PC-3 (cell line): ENCODE data around the gene SLC25A21. TPM values are rescaled to one million over a fixed set of nuclear protein-coding genes. Genes with fewer than 3 reads are reported as not detected.

Experiments used
- ATAC-seq: fragments of 200-7000 bp; cut with Tn5 transposase; 2 replicates; pipeline ENCODE4 v1.9.1; 2020; ENCODE audit warnings: mild to moderate bottlenecking, moderate library complexity
- BruUV-seq: library from RNA; stranded (reverse); fragments of 400-500 nt; replicated peaks from 2 replicates; lab custom pipeline; 2021; lab: Mats Ljungman, UMichigan
- CTCF ChIA-PET: fragments of 300-600 bp; sonication (Branson Sonifier 250); formaldehyde crosslinking; loops from one replicate; lab custom pipeline; 2022; ENCODE audit warnings: antibody characterized with exemption; lab: Charles Lee
- POLR2A ChIA-PET: fragments of 300-600 bp; sonication (Branson Sonifier 250); formaldehyde crosslinking; loops from one replicate; lab custom pipeline; 2022; ENCODE audit warnings: antibody characterized with exemption; ENCODE audit not compliant: unreplicated experiment; lab: Charles Lee
- DNase-seq: peaks from one replicate; pipeline ENCODE4 v3.0.0-alpha.2; 2015
- H2AFZ ChIP-seq: fragments of 300-600 bp; sonication (generic); 2 replicates; pipeline ENCODE4 v1.6.0; 2016; ENCODE audit warnings: antibody characterized with exemption, low read length
- H3F3A ChIP-seq: fragments of 300-600 bp; sonication (generic); one replicate; pipeline ENCODE4 v1.6.0; 2017; ENCODE audit warnings: antibody characterized with exemption, low read length, control low read depth, mild to moderate bottlenecking; ENCODE audit not compliant: unreplicated experiment
- H3K27ac ChIP-seq: fragments of 300-600 bp; sonication (generic); 2 replicates; pipeline ENCODE4 v1.5.1; 2016; ENCODE audit warnings: mild to moderate bottlenecking, low read length
- H3K27me3 ChIP-seq: fragments of 300-600 bp; sonication (generic); 2 replicates; pipeline ENCODE4 v1.6.1; 2016; ENCODE audit warnings: low read length, mixed read lengths
- H3K36me3 ChIP-seq: fragments of 300-600 bp; sonication (generic); 2 replicates; pipeline ENCODE4 v1.6.1; 2016; ENCODE audit warnings: low read depth, mixed run types, low read length, mixed read lengths
- H3K4me1 ChIP-seq: fragments of 300-600 bp; sonication (generic); 2 replicates; pipeline ENCODE4 v1.5.1; 2016; ENCODE audit warnings: low read length; ENCODE audit not compliant: insufficient read depth
- H3K4me2 ChIP-seq: fragments of 300-600 bp; sonication (generic); 2 replicates; pipeline ENCODE4 v1.6.0; 2016; ENCODE audit warnings: low read length
- H3K4me3 ChIP-seq: fragments of 300-600 bp; sonication (generic); 2 replicates; pipeline ENCODE4 v1.5.1; 2016; ENCODE audit warnings: mild to moderate bottlenecking, low read length, mixed read lengths
- H3K79me2 ChIP-seq: fragments of 300-600 bp; sonication (generic); 2 replicates; pipeline ENCODE4 v1.6.1; 2017; ENCODE audit warnings: low read length, mixed read lengths
- H3K9ac ChIP-seq: fragments of 300-600 bp; sonication (generic); 2 replicates; pipeline ENCODE4 v1.6.0; 2016; ENCODE audit warnings: mild to moderate bottlenecking, low read length
- H3K9me2 ChIP-seq: fragments of 300-600 bp; sonication (generic); replicated peaks from 2 replicates; pipeline ENCODE4 v1.6.1; 2016; ENCODE audit warnings: mixed run types, low read length, mixed read lengths
- H3K9me3 ChIP-seq: fragments of 300-600 bp; sonication (generic); 2 replicates; pipeline ENCODE4 v1.6.1; 2016; ENCODE audit warnings: low read length, mixed read lengths
- H4K20me1 ChIP-seq: fragments of 300-600 bp; sonication (generic); 2 replicates; pipeline ENCODE4 v1.6.1; 2016; ENCODE audit warnings: low read length, mixed read lengths
- EZH2 ChIP-seq: fragments of 300-600 bp; sonication (generic); IDR thresholded peaks from one replicate; pipeline ENCODE4 v1.6.1; 2017; ENCODE audit warnings: antibody characterized with exemption, mild to moderate bottlenecking, low read length; ENCODE audit not compliant: unreplicated experiment
- EZH2phosphoT487 ChIP-seq: fragments of 300-600 bp; sonication (generic); IDR thresholded peaks from 2 replicates; pipeline ENCODE4 v1.6.1; 2018; ENCODE audit warnings: mild to moderate bottlenecking, antibody characterized with exemption, low read length, borderline replicate concordance
- intact Hi-C: fragments of 100-400 bp; cut with micrococcal nuclease; formaldehyde crosslinking; loops from 2 replicates; pipeline ENCODE4 v1.9.0; 2023
- total RNA-seq: library from RNA; depleted of rRNA; stranded (reverse); fragments of >200 nt; gene quantifications from 2 replicates; pipeline ENCODE4 v1.2.3, GENCODE V29; 2014
- TF ChIP-seq, protein P1 (sequence below): fragments of 300-600 bp; sonication (generic); conservative IDR thresholded peaks from 2 replicates; pipeline ENCODE4 v1.5.1; 2017; ENCODE audit warnings: antibody characterized with exemption, low read depth, mild to moderate bottlenecking, low read length

The SLC25A21 gene
- total RNA-seq, 1 experiment from 2014 or later: 0.87 TPM

DNA sequence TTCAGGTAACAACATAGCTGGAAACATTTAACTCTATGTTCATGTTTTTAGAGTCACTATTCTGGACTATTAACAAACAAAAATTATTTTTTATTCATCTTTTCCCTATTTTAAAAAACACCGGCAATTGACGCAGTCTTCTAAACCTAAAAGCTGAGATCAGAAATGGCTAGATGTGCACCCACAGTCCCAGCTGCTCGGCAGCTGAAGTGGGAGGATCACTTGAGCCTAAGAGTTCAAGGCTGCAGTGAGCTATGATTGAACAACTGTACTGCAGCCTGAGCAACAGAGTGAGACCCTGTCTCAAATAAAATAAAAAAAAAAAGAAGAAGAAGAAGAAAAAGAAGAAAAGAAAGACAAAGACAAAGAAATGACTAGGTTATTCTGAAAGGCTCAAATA is 446.3 kb downstream of the SLC25A21 start:
- H3K79me2 ChIP-seq: no peaks in the 10 kb centered on the region

DNA sequence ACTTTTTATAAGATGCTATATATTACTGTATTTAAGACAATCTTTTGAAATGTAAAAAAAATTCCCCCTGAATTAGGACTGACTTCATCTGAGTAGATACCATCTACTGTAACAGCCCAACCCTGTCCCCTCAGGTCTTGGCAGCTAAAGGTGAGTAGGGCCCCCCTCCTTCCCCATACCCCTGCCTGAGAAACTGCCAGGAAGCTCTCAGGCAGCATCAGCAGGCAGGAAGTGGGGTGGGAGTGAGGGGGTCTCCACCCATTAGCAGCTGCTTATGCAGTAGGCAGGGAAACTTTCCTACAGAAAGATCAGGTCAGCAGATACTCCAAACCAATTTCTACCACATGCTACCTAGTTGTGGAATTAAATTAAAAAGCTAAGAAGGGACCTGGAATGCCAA is 448.2 kb downstream of the SLC25A21 start:
- H3K27me3 ChIP-seq: no peaks in the 10 kb centered on the region
- ChIA-PET CTCF (interaction anchor here (1.0 kb wide), 1 partner anchor 24 kb away, joined by 3 read pairs; no protein-coding TSS in a partner anchor), POLR2A (interaction anchor here (0.6 kb wide), 1 partner anchor 15 kb away, joined by 5 read pairs; no protein-coding TSS in a partner anchor)
- no TSS peak for BruUV-seq
- no peak overlapping the region for H3K27ac ChIP-seq
- H2AFZ ChIP-seq: no peak overlapping the region
- no peaks in the 10 kb centered on the region for H3K4me1 ChIP-seq
- no peaks in the 10 kb centered on the region for H3F3A ChIP-seq
- no peak overlapping the region for H3K9ac ChIP-seq
- intact Hi-C loops: no loop called here
- no peaks in the 10 kb centered on the region for H3K36me3 ChIP-seq
- no peaks in the 10 kb centered on the region for H4K20me1 ChIP-seq
- H3K9me3 ChIP-seq: no peaks in the 10 kb centered on the region
- DNase-seq (no peak), ATAC-seq (no peak)
- TF ChIP-seq EZH2phosphoT487: no peak
- TF ChIP-seq, protein P1, sequence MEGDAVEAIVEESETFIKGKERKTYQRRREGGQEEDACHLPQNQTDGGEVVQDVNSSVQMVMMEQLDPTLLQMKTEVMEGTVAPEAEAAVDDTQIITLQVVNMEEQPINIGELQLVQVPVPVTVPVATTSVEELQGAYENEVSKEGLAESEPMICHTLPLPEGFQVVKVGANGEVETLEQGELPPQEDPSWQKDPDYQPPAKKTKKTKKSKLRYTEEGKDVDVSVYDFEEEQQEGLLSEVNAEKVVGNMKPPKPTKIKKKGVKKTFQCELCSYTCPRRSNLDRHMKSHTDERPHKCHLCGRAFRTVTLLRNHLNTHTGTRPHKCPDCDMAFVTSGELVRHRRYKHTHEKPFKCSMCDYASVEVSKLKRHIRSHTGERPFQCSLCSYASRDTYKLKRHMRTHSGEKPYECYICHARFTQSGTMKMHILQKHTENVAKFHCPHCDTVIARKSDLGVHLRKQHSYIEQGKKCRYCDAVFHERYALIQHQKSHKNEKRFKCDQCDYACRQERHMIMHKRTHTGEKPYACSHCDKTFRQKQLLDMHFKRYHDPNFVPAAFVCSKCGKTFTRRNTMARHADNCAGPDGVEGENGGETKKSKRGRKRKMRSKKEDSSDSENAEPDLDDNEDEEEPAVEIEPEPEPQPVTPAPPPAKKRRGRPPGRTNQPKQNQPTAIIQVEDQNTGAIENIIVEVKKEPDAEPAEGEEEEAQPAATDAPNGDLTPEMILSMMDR: no peak
- TF ChIP-seq EZH2: no peak
- H3K79me2 ChIP-seq: no peaks in the 10 kb centered on the region
- no peak overlapping the region for H3K4me3 ChIP-seq
- no peaks in the 10 kb centered on the region for H3K9me2 ChIP-seq
- no peak overlapping the region for H3K4me2 ChIP-seq

More for the DNA sequence above, 446.3 kb downstream of the SLC25A21 start:
- no peak overlapping the region for H3K9ac ChIP-seq
- no peaks in the 10 kb centered on the region for H3K4me1 ChIP-seq
- no peaks in the 10 kb centered on the region for H3K9me3 ChIP-seq
- no peaks in the 10 kb centered on the region for H3K9me2 ChIP-seq
- intact Hi-C loops: no loop called here
- TF ChIP-seq EZH2 (no peak), EZH2phosphoT487 (no peak)
- TF ChIP-seq, protein P1: no peak
- no peak overlapping the region for H3K4me3 ChIP-seq
- no TSS peak for BruUV-seq
- ChIA-PET CTCF (no interaction called here), POLR2A (no interaction called here)
- H4K20me1 ChIP-seq: no peaks in the 10 kb centered on the region
- no peak overlapping the region for H3K27ac ChIP-seq
- ATAC-seq (no peak), DNase-seq (no peak)
- no peak overlapping the region for H3K4me2 ChIP-seq
- H2AFZ ChIP-seq: no peak overlapping the region
- H3K36me3 ChIP-seq: no peaks in the 10 kb centered on the region
- H3F3A ChIP-seq: no peaks in the 10 kb centered on the region
- no peaks in the 10 kb centered on the region for H3K27me3 ChIP-seq

DNA sequence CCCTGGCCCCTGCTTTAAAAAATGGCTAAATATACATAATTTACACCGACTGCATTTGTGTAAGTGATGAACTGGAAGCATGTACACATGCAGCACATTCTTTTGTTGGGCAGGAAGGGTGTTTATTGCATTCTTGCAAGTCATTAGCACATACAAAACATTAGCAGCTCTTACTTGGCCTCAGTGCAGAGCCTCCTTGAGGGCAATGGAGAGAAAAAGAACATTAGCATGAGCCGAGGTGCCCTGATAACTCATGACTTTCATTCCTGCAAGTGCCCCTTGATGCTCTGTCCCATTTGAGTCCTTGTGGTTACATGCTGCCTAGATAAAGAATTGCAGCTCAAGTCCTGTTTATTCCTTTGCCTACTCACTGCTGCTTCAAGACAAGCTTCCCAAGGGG is 448.9 kb downstream of the SLC25A21 start:
- Histone ChIP-seq H4K20me1 (no peaks in the 10 kb centered on the region), H3K27me3 (no peaks in the 10 kb centered on the region), H3K9me2 (no peaks in the 10 kb centered on the region), H3K9ac (no peak overlapping the region), H2AFZ (no peak overlapping the region), H3K79me2 (no peaks in the 10 kb centered on the region), H3K9me3 (no peaks in the 10 kb centered on the region), H3K36me3 (no peaks in the 10 kb centered on the region), H3K27ac (no peak overlapping the region), H3K4me1 (peaks cover 2% of the 10 kb centered on the region), H3F3A (no peaks in the 10 kb centered on the region), H3K4me3 (no peak overlapping the region), H3K4me2 (no peak overlapping the region)
- BruUV-seq: no TSS peak
- intact Hi-C loops: no loop called here
- TF ChIP-seq EZH2phosphoT487 (no peak), EZH2 (no peak)
- TF ChIP-seq, protein P1: no peak
- DNase-seq (no peak), ATAC-seq (no peak)
- CTCF ChIA-PET: interaction anchor here (0.6 kb wide), 1 partner anchor 394 kb away, joined by 3 read pairs; no protein-coding TSS in a partner anchor
- POLR2A ChIA-PET: no interaction called here
